Choroid plexus epithelial cell (primary cell): ENCODE data around the gene CORT.

Experiments
- DNase-seq: peaks from one replicate; pipeline ENCODE4 v3.0.0-alpha.2; 2010; ENCODE audit warnings: low read depth
- H3K4me3 ChIP-seq: 2 replicates; pipeline ENCODE4 v1.5.1; 2011; ENCODE audit warnings: low read depth, mild to moderate bottlenecking, control low read depth, low read length, moderate library complexity
- TF ChIP-seq, protein P1 (sequence below): conservative IDR thresholded peaks from 2 replicates; pipeline ENCODE4 v1.5.1; 2011; ENCODE audit warnings: low read depth, mild to moderate bottlenecking, control low read depth, inconsistent platforms, low read length, moderate library complexity

Gene CORT

DNA sequence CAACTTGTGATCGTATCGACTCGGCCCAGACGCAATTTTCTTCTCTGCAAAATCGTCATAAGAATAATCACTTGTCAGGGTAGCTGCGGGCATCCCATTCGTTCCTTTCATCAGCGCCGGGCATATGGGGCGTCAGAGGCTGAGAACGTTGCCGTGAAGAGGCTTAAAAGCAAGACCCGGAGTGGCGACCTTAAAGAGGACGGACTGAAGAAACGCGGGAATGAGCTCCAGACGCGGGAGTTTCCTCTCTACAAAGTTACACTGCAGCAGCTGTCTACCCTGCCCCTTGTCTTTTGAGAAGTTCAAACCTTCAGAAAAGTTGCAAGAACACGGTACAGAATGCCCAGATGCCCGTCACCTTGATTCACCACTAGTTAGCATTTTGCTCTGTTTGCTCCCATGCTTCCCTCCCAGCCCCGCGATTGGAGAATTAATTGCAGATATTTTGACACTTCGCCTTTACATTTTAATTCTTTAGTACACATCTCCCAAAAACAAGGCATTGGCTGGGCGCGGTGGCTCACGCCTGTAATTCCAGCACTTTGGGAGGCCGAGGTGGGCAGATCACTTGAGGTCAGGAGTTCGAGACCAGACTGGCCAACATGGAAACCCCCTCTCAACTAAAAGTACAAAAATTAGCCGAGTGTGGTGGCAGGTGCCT, 18.6 kb upstream of the CORT start:
- peak overlapping the region; percentile 91 for H3K4me3 ChIP-seq
- TF ChIP-seq, protein P1, sequence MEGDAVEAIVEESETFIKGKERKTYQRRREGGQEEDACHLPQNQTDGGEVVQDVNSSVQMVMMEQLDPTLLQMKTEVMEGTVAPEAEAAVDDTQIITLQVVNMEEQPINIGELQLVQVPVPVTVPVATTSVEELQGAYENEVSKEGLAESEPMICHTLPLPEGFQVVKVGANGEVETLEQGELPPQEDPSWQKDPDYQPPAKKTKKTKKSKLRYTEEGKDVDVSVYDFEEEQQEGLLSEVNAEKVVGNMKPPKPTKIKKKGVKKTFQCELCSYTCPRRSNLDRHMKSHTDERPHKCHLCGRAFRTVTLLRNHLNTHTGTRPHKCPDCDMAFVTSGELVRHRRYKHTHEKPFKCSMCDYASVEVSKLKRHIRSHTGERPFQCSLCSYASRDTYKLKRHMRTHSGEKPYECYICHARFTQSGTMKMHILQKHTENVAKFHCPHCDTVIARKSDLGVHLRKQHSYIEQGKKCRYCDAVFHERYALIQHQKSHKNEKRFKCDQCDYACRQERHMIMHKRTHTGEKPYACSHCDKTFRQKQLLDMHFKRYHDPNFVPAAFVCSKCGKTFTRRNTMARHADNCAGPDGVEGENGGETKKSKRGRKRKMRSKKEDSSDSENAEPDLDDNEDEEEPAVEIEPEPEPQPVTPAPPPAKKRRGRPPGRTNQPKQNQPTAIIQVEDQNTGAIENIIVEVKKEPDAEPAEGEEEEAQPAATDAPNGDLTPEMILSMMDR, result no peak
- DNase-seq, result peak; percentile 33

DNA sequence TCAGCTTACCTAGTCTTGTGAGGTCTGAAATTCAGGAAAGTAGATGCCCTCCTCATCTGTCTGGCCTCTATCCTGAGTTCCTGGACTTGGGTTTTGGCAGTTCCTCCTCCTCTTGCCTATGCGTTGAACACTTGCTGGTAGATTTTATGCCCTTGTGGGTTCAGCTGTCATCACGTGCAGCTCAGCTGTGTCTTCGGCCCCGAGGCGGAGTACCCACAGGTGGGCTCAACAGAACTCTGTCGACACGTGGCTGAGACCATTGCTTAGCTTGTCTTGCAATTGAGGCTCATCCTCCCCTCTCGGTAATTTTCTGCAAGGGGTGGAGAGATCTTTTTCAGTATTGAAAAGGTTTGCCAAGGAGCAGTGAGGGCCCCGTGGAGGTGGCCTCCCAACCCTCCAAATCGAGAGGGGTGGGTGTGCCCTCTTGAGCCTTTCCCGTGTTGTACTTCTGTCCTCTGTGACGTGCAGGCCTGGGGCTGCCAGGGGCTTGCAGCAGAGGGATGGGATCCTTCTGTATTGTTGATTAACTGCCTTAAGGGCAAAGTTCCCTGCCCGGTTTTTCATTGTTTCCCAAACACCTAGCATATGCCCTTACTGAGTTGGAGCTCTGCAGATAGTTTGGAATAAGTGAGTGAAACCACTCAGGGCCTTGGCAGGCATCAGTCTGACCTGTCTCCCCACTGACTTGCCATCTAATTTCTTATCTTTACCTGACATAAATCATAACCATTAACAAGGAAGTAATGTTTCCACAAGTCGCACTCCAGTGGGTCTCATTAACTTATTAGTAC, 16.7 kb upstream of the CORT start:
- DNase-seq, result no peak
- H3K4me3 ChIP-seq, result no peak overlapping the region
- TF ChIP-seq, protein P1, result no peak

GRCh38 chr1:10433790-10434189, 16.0 kb upstream of the CORT start:
- no peak overlapping the region for H3K4me3 ChIP-seq
- TF ChIP-seq, protein P1, result no peak
- DNase-seq, result no peak

DNA sequence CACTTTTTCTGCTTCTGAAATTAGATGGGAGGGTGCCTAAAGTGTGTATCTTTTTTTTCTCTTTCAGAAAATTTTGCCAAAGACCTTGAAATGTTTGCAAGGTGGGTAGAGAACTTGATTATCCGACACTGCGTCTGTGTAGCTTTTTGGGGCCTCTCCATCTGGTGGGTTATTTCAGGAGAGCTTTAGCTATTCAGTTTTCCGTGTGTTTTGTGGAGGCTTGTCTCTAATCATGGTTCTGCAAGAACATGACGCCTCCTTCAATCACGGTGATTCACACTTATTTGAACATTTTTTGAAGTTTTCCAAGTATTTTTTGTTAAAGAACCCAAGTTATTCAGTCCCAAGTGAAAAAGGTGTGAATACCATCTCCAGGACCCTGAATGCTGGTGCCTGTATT, 15.2 kb upstream of the CORT start:
- no peak for DNase-seq
- TF ChIP-seq, protein P1, result no peak
- no peak overlapping the region for H3K4me3 ChIP-seq

GRCh38 chr1:10437052-10437451, 12.8 kb upstream of the CORT start:
- TF ChIP-seq, protein P1, result no peak
- DNase-seq, result no peak
- no peak overlapping the region for H3K4me3 ChIP-seq

DNA sequence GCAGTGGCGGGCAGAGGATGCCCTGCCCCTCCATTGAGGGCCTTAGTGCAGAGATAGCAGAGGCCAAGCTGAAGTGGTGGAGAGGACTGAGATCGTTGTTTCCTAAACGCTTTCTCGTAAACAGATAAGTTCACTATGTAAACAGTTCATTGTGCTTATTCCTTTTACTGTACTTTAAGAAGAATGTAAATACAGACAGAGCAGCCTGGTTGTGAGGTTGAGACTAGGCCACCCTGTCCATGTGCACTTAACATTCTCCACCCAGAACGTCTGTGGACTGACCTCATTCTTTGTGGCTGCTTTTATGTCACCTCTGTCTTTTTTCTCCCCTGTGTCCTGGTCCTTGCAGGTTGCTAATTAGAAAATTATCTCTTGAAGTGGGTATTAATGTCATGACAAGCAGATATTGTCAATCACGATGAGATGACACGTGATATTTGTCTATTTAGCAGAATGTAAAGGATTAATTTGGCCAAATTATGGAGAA, 11.1 kb upstream of the CORT start:
- no peak for DNase-seq
- TF ChIP-seq, protein P1, result no peak
- no peak overlapping the region for H3K4me3 ChIP-seq
